Cardiac fibroblast (primary cell): Measurements from ENCODE around the gene ITGB6.

Experiments used
- DNase-seq, 2 donors: peaks; one replicate each; pipeline versions ENCODE4 v3.0.0 to v3.0.0-alpha.2; 2010; ENCODE audit warnings: low read depth in 2 of 2
- H3K4me3 ChIP-seq, 2 donors: replicated peaks in 1 of 2; 1 replicate in 1 of 2; 2 replicates in 1 of 2; pipeline ENCODE4 v1.5.1; 2011; ENCODE audit warnings: low read depth in 2 of 2, low read length in 2 of 2, mild to moderate bottlenecking in 2 of 2, moderate library complexity in 1 of 2
- TF ChIP-seq, protein P1 (sequence below): IDR thresholded peaks from one replicate; pipeline ENCODE4 v1.5.1; 2011; ENCODE audit warnings: low read depth, mild to moderate bottlenecking, low read length, inconsistent platforms

Gene ITGB6

DNA sequence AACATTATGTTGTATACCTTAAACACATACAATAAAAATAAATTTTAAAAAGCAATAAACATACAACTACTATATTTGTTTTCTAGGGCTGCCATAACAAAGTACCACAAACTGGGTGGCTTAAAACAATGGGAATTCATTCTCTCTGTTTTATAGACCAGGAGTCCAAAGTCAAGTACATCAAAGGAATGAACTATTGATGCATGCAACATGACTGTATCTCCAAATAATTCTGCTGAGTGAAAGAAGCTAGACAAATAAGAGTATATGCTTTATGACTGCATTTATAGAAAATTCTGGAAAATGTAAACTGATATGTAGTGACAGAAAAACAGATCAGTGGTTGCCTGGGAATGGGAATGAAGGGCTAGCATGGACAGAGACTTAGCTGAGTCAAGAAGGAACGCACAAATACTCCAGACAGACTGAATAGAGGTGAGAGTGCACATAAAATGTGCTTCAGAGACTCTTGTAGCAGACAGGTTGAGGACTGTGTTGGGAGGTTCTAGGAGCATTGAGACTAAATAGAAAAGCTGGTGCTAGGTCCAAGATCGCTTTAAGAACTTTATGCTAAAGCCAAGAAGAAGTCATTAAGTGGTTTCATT, 126.7 kb downstream of the ITGB6 start:
- no peak for DNase-seq
- H3K4me3 ChIP-seq, result no peak overlapping the region
- TF ChIP-seq, protein P1, sequence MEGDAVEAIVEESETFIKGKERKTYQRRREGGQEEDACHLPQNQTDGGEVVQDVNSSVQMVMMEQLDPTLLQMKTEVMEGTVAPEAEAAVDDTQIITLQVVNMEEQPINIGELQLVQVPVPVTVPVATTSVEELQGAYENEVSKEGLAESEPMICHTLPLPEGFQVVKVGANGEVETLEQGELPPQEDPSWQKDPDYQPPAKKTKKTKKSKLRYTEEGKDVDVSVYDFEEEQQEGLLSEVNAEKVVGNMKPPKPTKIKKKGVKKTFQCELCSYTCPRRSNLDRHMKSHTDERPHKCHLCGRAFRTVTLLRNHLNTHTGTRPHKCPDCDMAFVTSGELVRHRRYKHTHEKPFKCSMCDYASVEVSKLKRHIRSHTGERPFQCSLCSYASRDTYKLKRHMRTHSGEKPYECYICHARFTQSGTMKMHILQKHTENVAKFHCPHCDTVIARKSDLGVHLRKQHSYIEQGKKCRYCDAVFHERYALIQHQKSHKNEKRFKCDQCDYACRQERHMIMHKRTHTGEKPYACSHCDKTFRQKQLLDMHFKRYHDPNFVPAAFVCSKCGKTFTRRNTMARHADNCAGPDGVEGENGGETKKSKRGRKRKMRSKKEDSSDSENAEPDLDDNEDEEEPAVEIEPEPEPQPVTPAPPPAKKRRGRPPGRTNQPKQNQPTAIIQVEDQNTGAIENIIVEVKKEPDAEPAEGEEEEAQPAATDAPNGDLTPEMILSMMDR, result no peak

DNA sequence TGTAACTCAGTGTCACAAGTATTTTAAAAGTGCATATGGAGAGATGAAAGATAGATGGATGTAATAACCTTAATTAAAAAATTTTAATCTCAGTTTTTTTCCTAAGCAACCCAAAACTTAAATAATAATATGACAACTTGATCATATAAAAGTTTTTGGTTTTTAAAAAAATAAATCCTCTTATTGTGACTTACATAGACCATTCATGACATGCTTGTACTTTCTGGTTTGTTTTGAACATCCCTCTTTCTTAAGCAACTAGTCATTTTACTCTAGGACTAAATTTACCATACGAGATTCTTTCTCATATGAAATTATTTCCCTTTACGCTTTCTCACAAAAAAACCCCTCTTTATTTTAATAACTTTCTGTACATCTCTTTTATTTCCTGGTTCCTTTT, 131.2 kb downstream of the ITGB6 start:
- TF ChIP-seq, protein P1, result no peak
- no peak for DNase-seq

DNA sequence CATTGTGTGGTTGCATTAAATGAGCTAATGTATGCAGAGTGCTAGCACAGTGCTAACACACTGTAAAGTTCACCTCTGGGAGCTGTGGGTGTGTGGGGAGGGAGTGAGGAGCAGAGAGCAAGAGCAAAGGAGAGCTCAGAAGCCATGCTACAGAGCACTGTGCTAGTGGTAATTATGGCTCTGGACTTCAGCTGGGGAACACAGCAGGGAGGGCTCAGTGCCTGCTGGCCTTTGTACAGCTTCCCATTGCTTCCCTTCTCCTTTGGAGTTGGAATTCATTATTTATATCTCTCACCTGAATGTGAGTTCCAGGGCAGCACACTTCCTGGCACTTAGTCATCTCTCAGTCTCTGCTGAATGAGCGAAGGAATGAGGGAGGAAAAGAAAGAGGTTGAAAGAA, 135.2 kb downstream of the ITGB6 start:
- no peak overlapping the region for H3K4me3 ChIP-seq
- TF ChIP-seq, protein P1, result no peak
- no peak for DNase-seq

More for the DNA sequence above, 131.2 kb downstream of the ITGB6 start:
- H3K4me3 ChIP-seq, result no peak overlapping the region

DNA sequence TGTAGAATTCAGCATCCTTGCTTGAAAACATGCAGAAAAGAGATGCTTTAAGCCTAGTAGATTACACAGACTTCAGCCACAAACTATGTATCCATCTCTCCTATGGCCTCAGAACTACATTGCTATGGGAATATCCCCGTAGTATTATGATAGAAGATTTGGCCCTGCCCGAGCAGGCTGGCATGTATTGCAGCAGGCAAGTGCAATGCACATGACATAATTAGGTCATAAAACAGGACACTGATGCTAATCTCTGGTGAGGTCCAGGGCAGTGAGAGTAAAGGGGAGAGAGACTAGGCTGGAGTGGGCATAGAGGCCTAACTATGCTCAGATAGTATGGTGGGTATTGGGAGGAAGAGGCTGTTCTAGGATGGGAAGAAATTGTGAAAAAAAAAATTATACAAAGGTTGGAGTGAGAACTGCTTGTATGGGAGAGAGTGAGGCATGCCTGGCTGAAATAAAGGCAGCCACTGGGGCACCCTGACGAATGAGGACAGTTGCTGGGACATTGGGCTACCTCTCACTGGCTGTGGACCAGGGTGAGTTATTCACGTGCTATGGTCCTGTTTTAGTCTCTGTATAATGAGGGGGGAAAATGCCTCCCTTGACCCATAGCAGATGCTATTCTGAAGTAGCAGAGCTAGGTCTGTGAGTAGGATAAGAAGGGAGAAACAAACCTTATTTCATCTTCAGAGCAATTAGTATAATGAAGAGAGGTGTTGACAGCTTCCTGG, 136.0 kb downstream of the ITGB6 start:
- no peak for DNase-seq
- no peak overlapping the region for H3K4me3 ChIP-seq
- TF ChIP-seq, protein P1, result no peak

DNA sequence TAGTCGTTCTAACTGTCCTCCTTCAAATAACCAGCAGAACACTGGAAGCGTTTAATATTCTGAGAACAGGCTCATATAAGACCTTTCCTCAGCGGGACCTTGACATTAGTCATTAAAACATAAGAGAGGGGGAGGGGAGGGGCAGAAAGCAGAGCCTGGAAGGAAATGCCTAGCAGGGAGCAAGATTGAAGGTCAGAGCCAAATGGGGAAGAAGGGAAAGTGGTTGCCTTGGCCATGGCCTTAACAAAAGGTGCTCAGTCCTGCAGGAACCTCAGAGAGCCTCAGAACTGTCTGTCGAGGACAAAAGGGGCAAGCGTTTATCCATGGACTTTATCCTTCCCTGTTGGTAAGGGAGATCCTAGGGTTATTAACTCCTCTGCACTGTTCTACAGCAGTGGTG, 136.8 kb downstream of the ITGB6 start:
- TF ChIP-seq, protein P1, result no peak
- DNase-seq, result no peak
- peak overlapping the region; percentile 71 to 72 for H3K4me3 ChIP-seq

DNA sequence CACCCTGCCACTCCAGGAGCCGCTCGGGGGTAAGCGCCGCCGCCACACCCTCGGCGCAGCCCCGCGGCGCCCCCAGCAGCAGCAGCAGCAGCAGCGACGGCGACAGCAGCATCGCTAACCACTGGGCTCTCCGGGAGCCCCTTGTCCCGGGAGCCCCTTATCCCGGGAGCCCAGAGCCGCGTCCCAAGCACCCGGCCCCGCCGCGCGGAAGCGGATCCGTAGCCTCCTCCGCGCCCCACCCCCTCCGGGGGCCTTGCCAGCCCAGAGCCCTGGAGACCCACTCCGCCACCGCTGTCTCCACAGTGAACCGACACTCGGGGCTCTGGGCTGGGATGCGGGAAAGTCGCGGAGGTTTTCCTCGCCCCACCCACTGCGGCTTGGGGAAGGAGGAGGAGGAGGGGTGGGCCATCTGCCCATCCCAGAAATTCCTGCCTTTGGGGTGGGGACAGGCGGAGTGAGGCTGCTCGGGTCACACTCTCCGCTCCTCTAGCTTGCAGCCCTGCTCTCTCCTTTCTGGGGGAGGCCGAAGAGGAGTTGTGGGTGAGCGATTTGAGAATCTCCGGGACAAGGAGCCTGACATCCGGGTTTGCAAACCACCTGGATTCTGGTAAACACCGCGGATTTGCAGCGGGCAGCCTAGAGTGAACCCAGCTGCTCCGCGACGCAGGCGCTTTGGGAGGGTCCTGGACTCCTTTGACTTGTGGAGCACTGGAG, 137.6 kb downstream of the ITGB6 start, which contains the start of gene PLA2R1:
PLA2R1 (minus strand) TSS at position 324 of the 714 bp plus-strand sequence; CDS start at position 112, 212 bp downstream.
- peak; percentile 42 to 82 for DNase-seq
- TF ChIP-seq, protein P1, result no peak
- H3K4me3 ChIP-seq, result peak within 1 kb of the TSS; percentile 71 to 72
